ENCODE results near the gene SMARCB1.

The SMARCB1 gene

DNA sequence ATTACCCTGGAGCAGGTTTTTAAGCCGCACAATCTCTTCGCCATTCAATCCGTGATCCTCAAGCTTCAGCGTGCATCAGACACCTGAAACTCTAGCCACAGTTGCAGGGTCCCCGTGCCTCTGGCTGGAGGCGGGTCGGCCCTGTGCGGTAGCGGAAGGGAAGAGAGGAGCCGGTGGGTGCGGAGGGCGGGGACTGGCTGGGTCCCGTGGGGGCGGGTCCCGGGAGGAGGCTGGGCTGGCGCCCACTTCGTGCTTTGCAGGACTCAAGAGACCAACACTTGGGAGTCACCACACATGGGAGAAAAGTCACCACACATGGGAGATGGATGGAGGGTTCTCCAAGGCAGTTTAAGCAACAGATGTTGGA is 23.2 kb upstream of the SMARCB1 start:
- peak; percentile 58 for DNase-seq

DNA sequence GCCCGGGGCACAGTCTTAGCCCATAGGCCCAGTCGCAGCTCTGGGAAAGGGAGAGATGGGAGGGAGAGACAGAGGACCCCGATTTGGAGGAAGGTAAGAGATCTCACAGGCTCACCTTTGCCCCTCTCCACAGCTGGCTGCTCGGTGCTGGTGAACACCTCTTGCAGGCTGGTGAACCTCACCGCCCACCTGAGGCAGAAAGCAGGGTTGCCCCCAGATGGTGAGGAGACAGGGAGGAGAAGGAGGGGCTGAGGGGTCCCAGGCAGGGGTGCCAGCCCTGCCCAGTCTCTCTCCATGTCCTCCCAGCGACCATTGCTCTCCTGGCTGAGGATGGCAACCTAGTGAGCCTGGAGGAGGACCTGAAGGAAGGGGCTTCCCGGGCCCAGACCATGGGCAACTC is 22.8 kb upstream of the SMARCB1 start:
- no peak for DNase-seq

DNA sequence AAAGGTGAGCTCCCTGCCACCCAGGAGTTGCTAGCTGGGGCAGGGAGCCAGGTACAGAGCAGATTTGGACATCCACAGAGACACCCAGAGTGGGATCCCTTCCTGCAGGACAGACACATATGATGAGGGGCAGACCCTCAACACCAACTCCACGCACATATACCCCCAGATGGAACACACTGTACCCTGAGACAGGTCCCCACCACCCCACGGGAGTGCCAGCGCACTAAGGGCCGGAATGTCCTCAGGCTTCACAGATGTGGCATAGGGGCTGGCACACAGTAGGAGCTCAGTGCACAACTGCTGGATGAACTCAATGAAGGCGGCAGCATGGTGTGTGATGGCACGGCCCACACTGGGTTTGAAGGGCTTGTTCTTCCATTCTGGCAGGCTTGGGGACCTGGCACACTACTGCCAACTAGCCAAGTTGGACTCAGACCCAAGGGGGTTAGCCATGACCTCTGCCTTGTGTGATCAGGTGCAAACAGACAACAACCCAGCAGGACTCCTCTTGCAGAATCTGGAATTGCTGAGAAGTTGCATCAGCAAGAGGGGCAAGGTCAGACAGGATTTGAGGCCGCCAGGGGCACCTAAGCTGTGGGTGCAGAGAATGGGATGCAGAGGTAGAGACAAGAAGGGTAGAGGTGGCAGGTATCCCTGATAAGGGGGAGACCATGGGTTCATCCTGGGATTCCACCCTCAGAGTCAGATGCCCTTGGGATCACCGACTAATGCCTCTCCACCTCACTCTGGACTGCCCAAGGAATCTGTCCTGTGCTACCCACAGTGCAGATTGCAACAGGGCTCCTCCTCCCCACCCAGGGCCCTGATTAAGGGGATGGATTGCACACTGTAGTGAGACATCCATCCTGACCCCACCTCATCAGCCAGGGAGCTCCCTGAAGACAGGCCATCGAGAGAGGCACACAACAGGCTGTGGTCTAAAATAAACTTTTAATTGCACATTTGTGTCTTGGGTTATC is 21.6 kb upstream of the SMARCB1 start:
- no peak for DNase-seq

DNA sequence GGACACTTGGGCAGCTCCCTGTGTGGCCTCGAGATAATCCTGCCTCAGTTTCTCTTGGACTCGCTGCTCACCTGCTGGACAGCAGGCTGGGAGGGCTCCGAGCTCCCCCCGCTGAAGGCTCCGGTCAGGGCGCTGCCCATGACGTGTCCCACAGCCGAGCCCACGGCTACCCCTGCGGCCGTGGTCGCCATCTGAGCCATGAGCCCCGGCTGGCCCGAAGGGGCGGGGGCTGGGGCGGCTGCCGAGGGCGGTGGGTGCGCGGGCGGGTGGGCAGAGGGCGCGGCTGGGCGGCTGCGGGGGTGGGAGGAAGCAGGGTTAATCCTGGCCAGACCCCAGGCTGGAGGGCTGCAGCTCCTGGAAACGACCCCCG is 19.5 kb upstream of the SMARCB1 start:
- DNase-seq: no peak

- DNase-seq: peak; percentile 88
These were observed 18.9 kb upstream of the SMARCB1 start, which contains the start of gene CHCHD10 for GRCh38 chr22:23767673-23768548. Gene CHCHD10 (minus strand): TSS chr22:23767972. CDS start chr22:23767874, 98 bp downstream.

- no peak for DNase-seq
These were observed 17.3 kb upstream of the SMARCB1 start for GRCh38 chr22:23769321-23769965.

- no peak for DNase-seq
These were observed 14.5 kb upstream of the SMARCB1 start for GRCh38 chr22:23772315-23772648.

DNA sequence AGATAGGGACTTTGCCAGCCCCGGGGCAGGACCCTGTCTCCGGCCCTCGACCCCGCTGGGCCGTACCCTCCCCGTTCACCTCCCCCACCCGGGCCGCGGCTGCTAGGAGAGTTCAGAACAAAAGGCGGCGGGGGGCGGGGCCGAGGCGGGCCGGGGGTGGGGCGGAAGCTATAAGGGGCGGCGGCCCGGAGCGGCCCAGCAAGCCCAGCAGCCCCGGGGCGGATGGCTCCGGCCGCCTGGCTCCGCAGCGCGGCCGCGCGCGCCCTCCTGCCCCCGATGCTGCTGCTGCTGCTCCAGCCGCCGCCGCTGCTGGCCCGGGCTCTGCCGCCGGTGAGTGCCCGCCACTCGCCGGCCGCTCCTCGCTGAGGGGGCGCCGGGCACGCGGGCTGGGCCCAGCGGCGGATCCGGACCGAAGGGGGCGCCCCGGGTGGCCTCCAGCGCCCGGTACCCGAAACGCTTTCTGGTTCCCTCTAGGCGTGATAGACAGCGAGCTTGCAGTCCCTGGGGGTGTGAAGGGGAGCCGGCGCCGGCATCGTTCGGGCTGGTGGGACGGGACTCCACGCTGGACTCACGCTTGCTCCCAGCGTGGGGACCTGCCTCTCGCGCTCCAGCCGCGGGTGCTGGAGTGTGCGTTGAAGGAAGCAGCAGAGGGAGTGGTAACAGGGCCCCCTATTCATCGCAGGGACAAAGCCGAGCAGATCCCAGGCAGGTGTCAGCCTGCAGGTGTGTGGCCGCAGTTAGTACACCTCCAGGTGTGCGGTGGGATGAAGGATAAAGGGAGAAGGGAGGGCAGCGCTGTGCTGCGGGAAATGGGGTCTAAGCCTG is 13.9 kb upstream of the SMARCB1 start, which contains the start of gene MMP11:
Gene MMP11, plus strand, starts transcription at position 201 of the 825 bp plus-strand sequence. Its CDS starts 22 bp downstream, at position 223.
- DNase-seq: peak; percentile 45

DNA sequence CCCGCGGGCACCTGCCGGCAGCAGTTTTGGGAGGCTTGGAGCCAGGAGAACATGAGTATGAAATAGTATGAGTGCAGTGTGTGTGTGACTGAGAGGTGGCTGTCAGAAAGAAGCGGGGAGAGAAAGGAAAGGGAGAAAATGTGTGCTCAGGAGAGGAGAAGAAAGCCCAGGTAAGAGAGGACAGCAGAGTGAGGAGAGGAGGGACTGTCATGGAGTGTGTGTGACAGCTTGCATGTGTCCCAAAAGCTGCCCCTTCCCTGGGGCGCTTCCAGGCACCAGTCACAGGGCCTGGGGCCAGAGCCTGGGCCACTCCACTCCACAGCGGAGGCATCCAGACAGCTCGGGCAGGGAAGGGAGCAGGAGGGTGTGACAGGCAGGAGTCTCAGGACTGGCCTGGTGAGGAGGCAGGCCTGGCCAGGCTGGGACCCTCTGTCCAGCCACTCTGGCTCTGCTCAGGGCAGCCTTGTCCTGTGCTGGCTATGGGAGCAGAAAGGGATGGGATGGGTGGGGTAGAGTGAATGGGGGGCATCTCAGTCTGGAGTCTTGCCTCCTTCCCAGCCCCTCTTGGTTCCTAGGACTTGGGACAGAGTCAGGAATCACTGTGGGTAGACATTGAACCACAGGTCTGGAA is 13.2 kb upstream of the SMARCB1 start:
- no peak for DNase-seq

- DNase-seq: no peak
These were observed 12.4 kb upstream of the SMARCB1 start for GRCh38 chr22:23774114-23774921.

- DNase-seq: no peak
These were observed 11.8 kb upstream of the SMARCB1 start for GRCh38 chr22:23774922-23775436.

DNA sequence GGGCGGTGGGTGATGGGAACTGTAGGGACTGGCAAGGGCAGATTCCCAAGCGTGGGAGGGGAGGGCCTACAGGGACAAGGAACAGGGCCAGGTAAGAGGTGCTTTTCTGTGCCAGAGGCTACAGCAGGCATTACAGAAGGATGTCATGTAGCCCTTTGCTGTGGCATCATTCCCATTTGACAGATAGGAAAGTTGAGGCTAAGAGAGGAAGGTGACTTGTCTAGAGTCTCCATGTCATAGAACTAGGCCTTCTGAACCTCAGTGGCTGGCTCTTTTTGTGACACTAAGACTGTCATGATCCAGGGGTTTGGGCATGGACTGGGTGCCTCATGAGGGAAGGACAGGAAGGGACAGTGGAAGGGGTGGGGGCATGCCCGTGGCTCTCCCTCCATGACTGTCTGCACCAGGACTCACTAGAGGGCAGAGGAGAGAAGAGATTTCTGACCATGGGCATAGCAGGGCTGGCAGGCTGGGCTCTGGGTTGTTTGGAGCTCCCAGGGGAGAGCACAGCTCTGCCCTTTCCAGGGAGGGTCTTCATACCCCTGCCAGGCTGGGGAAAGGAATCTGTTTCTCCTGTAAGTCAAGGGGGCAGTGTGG is 10.9 kb upstream of the SMARCB1 start:
- no peak for DNase-seq

DNA sequence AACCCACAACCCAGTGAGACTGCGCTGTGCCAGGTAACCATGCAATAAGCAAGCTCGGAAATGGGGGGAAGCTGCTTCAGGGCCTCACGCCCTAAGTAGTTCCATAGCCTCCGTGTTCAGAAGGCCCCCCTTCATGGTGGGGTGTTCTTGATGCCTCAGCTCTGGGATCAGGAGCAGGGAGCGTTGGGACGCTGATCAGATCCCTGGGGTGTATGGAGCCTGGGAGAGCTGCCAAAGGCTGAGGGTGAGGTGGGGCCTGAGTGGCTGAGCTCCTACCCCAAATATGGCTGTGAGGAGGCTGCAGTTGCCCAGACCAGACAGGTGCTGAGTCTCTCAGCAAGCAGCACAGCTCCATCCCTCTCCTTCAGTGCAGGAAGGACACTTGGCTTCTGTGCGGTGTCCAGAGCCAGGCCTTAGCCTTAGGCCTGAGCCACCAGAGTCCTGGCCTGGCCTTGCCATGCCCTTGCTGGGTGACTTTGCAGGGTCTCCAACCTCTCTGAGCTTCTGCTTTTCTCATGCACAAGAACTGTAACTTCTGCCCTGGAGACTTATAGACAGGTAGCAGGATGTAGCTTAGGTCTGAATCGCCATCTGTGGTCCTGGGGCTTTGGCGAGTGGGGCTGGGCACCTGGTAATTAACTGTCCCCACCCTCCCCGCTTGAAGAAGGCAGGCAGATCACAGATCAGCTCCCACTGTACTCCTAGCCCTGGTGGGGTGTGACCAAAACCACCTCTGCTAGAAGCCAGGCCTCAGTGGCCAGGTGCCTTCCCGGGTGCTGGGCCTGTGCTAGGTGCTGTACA is 8.8 kb upstream of the SMARCB1 start:
- no peak for DNase-seq

- DNase-seq: no peak
These were observed 8.2 kb upstream of the SMARCB1 start for GRCh38 chr22:23778577-23778900.

DNA sequence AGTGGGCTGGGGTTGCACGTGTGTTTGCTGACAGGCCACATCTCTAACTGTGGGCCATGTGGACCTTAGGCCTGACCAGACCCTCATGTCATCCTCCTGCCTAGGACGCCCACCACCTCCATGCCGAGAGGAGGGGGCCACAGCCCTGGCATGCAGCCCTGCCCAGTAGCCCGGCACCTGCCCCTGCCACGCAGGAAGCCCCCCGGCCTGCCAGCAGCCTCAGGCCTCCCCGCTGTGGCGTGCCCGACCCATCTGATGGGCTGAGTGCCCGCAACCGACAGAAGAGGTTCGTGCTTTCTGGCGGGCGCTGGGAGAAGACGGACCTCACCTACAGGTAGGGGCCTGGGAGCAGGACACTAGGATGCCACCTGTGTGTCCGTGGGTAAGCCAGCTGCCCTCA is 7.7 kb upstream of the SMARCB1 start:
- no peak for DNase-seq

DNA sequence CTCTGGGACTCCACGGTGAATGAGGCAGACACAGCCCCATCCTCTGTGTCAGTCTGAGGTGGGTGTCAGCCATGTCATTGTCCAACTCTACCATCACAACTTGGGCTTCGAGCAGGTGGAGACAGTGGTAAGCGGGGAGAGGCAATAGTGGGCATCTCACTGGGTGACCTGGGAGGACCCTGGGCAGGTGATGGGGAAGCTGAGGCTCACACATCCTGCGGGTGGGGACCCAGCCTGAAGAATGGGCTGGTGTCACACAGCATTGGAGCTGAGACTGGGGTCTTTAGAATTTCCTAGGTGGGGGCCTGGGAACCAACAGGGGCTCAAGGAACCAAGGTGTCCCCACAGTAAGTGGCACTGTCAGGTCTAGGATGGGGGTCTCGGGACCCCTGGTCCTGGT is 7.0 kb upstream of the SMARCB1 start:
- DNase-seq: no peak

- no peak for DNase-seq
These were observed 6.5 kb upstream of the SMARCB1 start for GRCh38 chr22:23780146-23780748.

DNA sequence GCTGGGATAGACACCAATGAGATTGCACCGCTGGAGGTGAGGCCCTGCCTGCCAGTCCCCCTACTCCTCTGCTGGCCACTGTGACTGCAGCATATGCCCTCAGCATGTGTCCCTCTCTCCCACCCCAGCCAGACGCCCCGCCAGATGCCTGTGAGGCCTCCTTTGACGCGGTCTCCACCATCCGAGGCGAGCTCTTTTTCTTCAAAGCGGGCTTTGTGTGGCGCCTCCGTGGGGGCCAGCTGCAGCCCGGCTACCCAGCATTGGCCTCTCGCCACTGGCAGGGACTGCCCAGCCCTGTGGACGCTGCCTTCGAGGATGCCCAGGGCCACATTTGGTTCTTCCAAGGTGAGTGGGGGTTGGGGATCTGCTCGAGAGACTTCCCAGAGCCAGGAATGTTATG is 5.7 kb upstream of the SMARCB1 start:
- DNase-seq: no peak
